AG04450 (cell line): ENCODE results near the gene RASA3. TPM values are rescaled to one million over a fixed set of nuclear protein-coding genes. Genes with fewer than 3 reads are reported as not detected.

Source experiments
- CTCF ChIA-PET: fragments of 300-600, 350-600 bp; formaldehyde crosslinking; extraction: SDS; loops from one replicate; lab custom pipeline; 2022; ENCODE audit warnings: antibody characterized with exemption, inconsistent platforms; lab: Charles Lee
- POLR2A ChIA-PET: fragments of 350-600 bp; formaldehyde crosslinking; extraction: SDS; loops from one replicate; lab custom pipeline; 2021; ENCODE audit warnings: antibody characterized with exemption, inconsistent platforms; lab: Yijun Ruan, JAX
- DNase-seq: peaks from one replicate; pipeline ENCODE4 v3.0.0-alpha.2; 2011; ENCODE audit warnings: low read depth, low spot score
- H3K27ac ChIP-seq: one replicate; pipeline ENCODE4 v1.5.1; 2012; ENCODE audit warnings: low read depth, low read length, control low read depth
- H3K27me3 ChIP-seq: one replicate; pipeline ENCODE4 v1.6.0; 2012; ENCODE audit warnings: low read length; ENCODE audit not compliant: control insufficient read depth, insufficient read depth
- H3K4me3 ChIP-seq: 2 replicates; pipeline ENCODE4 v1.5.1; 2011; ENCODE audit warnings: mild to moderate bottlenecking, low read depth, low read length, control low read depth
- H3K9me3 ChIP-seq: 2 replicates; pipeline ENCODE4 v1.5.1; 2012; ENCODE audit warnings: low read length; ENCODE audit not compliant: control insufficient read depth, insufficient read depth
- polyA plus RNA-seq: library from polyadenylated mRNA; depleted of rRNA; stranded (reverse); fragments of >200 nt; gene quantifications from 2 replicates; pipeline ENCODE4 v1.2.3, GENCODE V29; 2011
- TF ChIP-seq, protein P1 (sequence below): IDR thresholded peaks from 2 replicates; pipeline ENCODE4 v1.5.1; 2011; ENCODE audit warnings: low read depth, low read length, control low read depth, inconsistent platforms

RASA3 gene
- polyA plus RNA-seq, 1 experiment, result 25.2 TPM

DNA sequence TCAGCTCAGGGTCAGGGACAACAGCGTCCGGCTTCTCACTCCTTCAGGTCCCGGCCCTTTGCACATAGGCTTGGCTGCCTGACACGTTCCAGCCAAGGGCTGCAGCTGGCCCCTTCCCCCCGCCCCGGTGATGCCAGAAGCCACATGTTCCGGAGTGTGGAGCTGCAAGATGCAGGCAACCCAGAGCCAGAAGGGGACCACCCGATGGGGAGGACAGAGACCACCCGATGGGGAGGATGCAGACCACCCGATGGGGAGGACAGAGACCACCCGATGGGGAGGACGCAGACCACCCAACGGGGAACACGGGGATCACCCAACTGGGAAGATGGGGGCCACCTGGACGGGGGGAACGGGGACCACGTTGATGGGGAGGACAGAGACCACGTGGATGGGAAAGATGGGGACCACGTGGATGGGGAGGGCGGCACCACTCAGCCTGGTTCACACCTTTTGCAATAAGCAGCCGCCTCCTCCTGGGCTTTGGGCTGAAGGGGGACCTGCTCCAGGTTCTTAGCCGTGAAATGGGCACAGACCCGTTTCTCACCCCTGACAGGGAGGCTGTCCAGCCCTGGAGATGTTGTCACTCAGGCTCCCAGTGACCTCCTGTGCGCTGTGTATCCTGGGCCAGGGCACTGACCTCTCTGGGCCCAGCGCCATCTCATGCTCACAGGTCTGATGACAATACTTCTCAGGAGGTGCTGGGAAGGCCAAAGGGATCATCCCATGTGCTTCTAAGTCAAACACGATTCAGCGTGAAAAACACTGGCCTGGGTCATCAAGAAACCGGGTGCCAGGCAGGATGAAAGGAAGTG, 193.1 kb downstream of the RASA3 start:
- Histone ChIP-seq H3K9me3 (peaks cover 9% of the 10 kb centered on the region; the same call in 1 of the 2 replicates), H3K27ac (no peak overlapping the region), H3K27me3 (no peaks in the 10 kb centered on the region), H3K4me3 (no peak overlapping the region)
- DNase-seq, result no peak
- TF ChIP-seq, protein P1, sequence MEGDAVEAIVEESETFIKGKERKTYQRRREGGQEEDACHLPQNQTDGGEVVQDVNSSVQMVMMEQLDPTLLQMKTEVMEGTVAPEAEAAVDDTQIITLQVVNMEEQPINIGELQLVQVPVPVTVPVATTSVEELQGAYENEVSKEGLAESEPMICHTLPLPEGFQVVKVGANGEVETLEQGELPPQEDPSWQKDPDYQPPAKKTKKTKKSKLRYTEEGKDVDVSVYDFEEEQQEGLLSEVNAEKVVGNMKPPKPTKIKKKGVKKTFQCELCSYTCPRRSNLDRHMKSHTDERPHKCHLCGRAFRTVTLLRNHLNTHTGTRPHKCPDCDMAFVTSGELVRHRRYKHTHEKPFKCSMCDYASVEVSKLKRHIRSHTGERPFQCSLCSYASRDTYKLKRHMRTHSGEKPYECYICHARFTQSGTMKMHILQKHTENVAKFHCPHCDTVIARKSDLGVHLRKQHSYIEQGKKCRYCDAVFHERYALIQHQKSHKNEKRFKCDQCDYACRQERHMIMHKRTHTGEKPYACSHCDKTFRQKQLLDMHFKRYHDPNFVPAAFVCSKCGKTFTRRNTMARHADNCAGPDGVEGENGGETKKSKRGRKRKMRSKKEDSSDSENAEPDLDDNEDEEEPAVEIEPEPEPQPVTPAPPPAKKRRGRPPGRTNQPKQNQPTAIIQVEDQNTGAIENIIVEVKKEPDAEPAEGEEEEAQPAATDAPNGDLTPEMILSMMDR, result no peak
- ChIA-PET CTCF (no interaction called here), POLR2A (interaction anchor here (1.1 kb wide), 1 partner anchor 11 kb away, joined by 7 read pairs; no protein-coding TSS in a partner anchor)

DNA sequence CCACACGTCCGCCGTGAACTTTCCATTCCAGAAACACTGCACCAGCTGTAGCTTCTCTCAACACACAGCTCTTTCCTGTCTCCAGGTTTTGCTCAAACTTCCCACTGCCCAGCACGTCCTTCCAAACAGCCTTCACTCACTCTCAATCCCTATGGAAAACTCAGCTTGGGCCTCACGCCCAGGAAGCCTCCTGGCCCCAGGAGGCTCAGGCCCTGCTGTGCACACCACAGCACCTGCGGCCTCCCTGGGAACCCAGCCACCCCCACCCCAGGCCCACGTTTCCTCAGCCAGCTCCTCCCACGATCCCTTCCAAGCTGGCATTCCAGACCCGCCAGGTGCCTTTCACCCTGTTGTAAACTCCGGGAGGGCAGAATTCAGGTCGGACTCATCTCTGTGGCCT, 193.7 kb downstream of the RASA3 start:
- Histone ChIP-seq H3K27me3 (no peaks in the 10 kb centered on the region), H3K4me3 (no peak overlapping the region), H3K9me3 (peaks cover 11% of the 10 kb centered on the region; the same call in 1 of the 2 replicates), H3K27ac (no peak overlapping the region)
- no peak for DNase-seq
- ChIA-PET CTCF (no interaction called here), POLR2A (interaction anchor here (1.1 kb wide), 1 partner anchor 11 kb away, joined by 7 read pairs; no protein-coding TSS in a partner anchor)
- TF ChIP-seq, protein P1, result no peak

- ChIA-PET POLR2A (no interaction called here), CTCF (no interaction called here)
- no peak overlapping the region for H3K27ac ChIP-seq
- H3K27me3 ChIP-seq, result no peaks in the 10 kb centered on the region
- H3K9me3 ChIP-seq, result peaks cover 11% of the 10 kb centered on the region; the same call in 1 of the 2 replicates
- no peak for DNase-seq
- no peak overlapping the region for H3K4me3 ChIP-seq
- TF ChIP-seq, protein P1, result no peak
These were observed 194.2 kb downstream of the RASA3 start for GRCh38 chr13:113938246-113938645.

DNA sequence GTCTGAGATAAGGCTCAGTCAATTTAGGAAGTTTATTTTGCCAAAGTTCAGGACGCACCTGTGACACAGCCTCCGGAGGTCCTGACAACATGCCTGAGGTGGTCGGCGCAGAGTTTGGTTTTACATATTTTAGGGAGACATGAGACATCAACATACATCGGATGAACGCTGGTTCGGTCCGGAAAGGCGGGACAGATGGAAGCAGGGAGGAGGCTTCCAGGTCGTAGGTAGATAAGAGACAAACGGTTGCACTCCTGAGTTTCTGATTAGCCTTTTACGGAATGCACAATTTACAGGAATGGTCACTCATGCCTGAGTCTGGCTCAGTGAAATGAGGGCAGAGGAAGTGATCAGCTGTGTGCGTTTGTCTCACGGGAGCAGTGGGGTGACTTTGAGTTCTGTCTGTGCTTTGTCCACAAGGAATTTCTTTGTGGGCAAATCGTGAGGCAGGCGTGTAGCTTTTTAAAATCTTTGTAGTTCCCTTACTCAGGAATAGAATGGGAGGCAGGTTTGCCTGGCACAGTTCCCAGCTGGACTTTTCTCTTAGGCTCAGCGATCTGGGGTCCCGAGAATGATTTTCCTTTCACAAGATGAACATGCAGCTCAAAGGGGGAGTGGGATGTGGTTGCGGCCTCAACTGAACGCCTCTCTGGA, 194.8 kb downstream of the RASA3 start:
- POLR2A ChIA-PET, result no interaction called here
- TF ChIP-seq, protein P1, result no peak

GRCh38 chr13:113937073-113937472, 195.3 kb downstream of the RASA3 start:
- POLR2A ChIA-PET, result no interaction called here
- CTCF ChIA-PET, result no interaction called here
- Histone ChIP-seq H3K27me3 (no peaks in the 10 kb centered on the region), H3K4me3 (no peak overlapping the region), H3K27ac (no peak overlapping the region), H3K9me3 (peaks cover 6% of the 10 kb centered on the region; the same call in 1 of the 2 replicates)
- no peak for DNase-seq
- TF ChIP-seq, protein P1, result no peak

More for the DNA sequence above, 194.8 kb downstream of the RASA3 start:
- Histone ChIP-seq H3K27ac (no peak overlapping the region), H3K9me3 (peaks cover 8% of the 10 kb centered on the region; the same call in 1 of the 2 replicates), H3K4me3 (no peak overlapping the region), H3K27me3 (no peaks in the 10 kb centered on the region)
- CTCF ChIA-PET, result no interaction called here
- DNase-seq, result no peak
